GM11168 (cell line): ENCODE data around the gene CEP85L.
"Not testable (repeated sequence)": the region's sequence is repeated elsewhere in the genome, so short reads cannot be mapped to it uniquely, and the experiment has no call there.

Source experiments
- in situ Hi-C: fragments of 300-500 bp; cut with MboI; formaldehyde crosslinking; loops from one replicate; pipeline ENCODE4 v1.12.0; 2022; ENCODE audit warnings: low sequenced_read_pairs; ENCODE audit not compliant: unreplicated experiment

Gene CEP85L

DNA sequence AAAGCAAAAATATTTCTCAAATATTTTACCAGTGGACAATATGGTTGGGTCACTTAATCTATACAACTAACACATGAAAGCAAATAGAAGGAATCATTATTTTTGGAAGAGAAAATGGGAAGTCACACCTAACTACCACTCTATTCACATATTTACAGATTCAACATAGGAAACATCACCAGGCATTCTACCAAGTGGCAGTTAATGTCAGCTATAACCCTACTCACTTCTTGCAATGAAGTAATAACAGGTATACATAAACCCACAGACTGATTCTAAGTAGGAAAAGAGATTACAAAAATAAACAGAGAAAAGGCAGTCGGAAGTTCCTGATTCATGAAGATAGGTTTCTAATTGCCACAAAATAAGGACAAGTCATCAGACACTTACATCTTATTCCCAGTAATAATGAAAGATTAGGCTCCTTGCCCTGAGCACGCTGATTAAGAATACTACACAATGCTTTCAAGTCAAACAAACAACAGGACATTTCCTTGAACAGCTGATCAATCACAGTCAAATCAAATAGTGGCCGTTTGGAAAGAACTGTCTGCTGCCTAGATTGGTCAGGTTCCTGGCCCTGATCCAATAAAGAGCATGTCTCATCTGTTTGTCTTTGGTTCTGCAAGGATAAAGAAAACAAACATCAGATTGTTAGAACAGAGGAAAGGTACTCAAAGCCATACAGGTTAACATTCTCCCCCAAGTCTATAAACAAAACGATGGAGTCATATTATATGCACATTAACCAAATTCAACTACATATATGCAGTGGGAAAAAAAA, 182.5 kb downstream of the CEP85L start:
- in situ Hi-C loops = no loop called here

DNA sequence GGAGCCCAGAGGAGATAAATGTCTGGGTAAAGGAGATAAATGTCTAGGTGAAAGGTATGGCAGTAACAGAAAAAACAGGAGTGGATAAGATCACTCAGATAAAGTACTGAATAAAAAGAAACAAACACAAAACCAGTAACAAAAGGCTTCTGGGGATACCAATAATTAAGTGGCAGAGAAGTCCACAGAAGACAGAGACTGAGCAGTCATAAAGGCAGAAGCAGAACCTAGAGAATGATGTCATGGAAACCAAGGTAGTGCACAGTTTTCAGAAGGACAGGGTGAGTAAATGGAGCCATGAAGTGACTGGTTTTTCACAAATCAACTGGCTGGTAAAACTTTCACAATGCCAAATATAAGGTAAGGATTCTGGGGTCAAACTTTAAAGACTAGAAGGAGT, 184.2 kb downstream of the CEP85L start:
- in situ Hi-C loops = no loop called here

DNA sequence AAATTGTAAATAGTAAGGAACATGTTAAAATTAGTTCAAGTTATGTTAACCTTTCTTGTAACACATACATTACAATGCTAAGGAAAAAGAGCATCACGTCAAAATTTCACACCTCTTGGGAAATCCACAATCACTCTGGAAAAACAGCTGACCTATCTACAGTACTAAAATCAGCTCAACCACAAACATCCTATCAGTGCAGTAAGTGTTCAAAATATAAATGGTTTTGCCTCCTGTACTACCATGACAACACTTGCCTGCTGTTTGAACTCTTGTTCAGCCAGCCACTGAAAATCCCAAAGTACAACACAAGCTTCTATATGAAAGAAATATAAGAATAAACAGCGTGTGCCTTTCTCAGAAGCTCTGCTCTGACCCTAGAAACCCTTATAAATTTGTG, 186.8 kb downstream of the CEP85L start:
- in situ Hi-C loops = no loop called here

DNA sequence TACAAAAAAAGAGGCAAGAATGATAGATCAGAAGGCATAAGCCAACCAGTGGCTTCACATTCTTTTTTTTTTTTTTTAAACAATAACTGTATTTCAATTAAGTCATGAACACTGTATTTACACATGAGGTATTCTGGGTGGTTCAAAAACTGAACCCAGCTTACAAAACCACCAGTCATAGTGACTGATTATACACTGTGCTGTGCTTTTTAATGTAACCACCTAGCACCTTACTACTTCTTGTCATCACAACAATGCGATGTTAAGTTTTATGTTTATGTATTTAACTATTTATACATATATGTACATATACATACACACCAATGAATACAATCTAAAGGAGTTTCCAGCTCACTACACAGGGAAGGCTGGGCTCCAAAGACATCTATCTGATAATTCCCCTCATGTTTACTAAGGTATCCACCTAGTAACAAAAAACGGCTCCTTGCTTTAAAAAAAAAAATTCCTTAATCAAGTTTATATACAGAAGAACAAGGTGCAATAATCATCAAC, 190.4 kb downstream of the CEP85L start:
- in situ Hi-C loops = no loop called here

DNA sequence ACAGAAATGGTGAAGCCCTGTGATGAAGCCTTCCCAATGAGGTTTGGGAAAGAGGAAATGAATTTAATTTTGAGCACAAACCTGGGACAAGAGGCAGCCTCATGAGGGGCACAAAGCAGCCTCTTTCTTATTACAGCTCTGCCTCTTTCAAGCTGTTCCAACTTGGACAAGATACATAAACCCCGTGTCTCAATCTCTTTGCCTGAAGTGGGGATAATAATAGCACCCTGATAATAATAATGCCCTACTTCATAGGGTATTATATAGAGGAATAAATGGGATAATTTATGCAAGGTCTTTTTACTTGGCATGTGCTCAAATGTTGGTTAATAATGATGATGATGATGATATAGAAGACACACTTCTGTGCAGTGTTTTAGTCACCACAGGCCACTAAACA, 194.4 kb downstream of the CEP85L start:
- in situ Hi-C loops = no loop called here

DNA sequence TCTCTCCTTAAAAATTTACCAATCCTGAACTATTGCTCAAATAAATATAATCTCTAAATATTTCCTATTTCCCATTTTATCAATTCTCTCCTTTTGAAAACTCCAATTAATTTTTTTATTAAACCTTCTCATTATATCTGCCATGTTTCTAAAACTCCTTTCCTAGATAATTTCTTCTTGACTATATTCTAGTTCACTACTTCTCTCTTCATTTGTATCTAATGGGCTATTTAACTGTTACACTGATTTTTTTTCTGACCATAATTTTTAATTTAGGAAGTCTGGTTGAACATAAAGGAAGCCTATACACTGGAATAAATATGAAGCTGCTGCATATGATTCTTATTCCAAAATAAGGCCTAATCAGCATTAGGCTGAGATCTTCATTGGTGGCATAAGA, 199.6 kb downstream of the CEP85L start:
- in situ Hi-C loops = no loop called here

DNA sequence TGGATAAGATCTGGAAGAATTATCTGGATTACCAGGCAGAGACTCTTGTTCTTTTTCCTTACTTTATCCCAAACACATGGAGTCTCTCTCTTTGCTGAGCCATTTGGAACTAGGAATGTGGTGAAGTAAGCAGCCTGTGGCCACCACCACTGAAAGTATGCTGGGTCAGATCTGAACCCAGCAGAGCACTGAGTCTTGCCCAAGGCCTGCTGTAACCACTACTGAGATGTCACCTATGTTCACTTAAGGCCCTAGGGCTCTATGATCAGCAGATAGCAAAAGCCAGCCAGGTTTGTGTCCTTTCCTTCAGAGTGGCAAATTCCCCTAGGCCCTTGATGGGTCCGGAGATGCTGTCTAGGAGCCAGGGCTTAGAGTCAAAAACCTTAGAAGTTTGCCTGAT, 206.6 kb downstream of the CEP85L start:
- in situ Hi-C loops = no loop called here

DNA sequence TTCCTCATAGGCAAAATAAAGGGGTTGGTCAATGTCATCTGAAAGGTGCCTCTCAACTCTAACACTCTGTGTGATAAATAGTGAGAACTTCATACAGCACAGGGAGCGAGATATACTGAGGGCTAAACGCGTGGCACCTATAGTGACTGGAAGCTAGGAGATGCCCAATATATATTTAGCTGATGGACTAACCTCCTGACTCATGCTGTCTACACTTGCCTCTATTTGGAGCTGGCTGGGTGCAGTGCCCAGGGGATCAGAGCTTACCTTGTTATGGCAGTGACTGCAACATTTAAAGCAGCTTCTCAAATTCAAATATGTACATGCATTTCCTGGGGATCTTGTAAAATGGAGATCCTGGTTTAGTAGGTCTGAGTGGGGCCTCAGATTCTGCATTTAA, 214.9 kb downstream of the CEP85L start:
- in situ Hi-C loops = no loop called here

DNA sequence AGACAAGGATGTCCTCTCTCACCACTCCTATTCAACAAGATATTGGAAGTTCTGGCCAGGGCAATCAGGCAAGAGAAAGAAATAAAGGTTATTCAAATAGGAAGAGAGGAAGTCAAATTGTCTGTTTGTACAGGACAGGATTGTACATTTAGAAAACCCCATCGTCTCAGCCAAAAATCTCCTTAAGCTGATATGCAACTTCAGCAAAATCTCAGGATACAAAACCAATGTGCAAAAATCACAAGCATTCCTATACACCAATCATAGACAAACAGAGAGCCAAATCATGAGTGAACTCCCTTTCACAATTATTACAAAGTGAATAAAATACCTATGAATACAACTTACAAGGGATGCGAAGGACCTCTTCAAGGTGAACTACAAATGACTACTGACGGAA, 217.2 kb downstream of the CEP85L start:
- in situ Hi-C loops = not testable (repeated sequence)

DNA sequence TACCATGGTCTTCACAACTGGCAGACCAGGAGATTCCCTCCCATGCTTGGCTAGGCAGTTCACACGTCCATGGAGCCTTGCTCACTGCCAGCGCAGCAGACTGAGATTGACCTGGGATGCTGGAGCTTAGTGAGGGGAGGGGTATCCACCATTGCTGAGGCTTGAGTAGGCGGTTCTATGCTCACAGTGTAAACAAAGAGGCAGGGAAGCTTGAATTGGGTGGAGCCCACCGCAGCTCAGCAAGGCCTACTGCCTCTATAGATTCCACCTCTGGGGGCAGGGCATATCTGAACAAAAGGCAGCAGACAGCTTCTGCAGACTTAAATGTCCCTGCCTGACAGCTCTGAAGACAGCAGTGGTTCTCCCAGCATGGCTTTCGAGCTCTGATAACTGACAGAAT, 230.1 kb downstream of the CEP85L start:
- in situ Hi-C loops = not testable (repeated sequence)

DNA sequence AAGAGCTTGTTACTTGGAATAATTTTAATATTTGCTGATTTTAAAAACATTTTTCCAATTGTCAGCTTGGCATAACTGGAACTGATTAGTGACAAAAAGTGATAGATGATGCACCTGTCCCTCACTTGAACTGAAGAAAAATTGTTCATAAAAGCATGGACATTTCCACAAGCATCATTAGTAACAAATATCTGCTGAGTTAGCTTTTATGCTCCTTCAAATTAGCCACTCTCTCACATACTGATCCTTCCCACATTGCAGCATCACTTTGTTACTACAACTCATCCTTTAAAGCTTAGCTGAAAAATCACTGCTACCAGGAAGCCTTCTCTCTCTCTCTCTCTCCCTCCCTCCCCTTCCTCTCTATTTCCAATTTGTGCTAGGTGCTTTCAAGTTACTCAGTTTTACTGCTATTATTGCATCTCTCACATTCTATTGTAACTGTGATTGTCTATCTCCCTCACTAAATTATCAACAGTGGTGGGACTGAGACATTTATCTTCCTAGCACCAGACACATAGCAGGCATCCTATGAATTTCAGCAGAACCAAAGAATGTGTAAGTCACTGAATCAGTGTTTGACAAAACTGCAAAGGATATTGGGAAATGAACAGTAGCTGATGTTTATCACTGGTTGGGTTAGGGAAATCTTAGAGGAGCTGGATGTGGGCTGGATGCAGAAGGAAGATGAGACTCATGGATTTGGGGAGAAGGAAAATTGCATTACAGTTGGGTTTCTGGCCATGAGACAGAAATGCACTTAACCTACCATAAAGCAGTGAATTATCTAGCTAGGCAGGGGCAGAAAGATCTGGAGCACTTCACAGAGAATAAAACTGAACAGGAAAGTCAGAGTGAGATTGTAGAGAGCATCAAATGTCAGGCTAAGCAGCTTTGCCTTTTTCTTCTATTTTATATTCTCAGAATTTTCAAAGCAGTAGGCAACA, 231.7 kb downstream of the CEP85L start:
- in situ Hi-C loops = no loop called here
